ENCODE results near the gene ZNF629. TPM values are rescaled to one million over a fixed set of nuclear protein-coding genes. Genes with fewer than 3 reads are reported as not detected.
"Not testable (repeated sequence)": the region's sequence is repeated elsewhere in the genome, so short reads cannot be mapped to it uniquely, and the experiment has no call there.

Gene ZNF629
- total and polyA plus RNA-seq, 12 donors = 7.9 to 27.0 (median 21.9) TPM

- Histone ChIP-seq H3K27me3 (no peaks in the 10 kb centered on the region), H3K4me1 (replicated peaks in 1 of 2) (no peaks in the 10 kb centered on the region), H3K4me3 (no peak overlapping the region), H3K36me3 (replicated peaks in 1 of 2) (no peaks in the 10 kb centered on the region), H3K9me3 (replicated peaks in 1 of 3) (no peaks in the 10 kb centered on the region), H3K27ac (no peak overlapping the region)
- intact Hi-C loops (cut with DNase I) = no loop called here
- 78 to 79% (median 79%) methylated on average over 14 to 15 of the region's 15 CpGs for WGBS, 4 donors
- DNase-seq = no peak
- TF ChIP-seq, protein P1, sequence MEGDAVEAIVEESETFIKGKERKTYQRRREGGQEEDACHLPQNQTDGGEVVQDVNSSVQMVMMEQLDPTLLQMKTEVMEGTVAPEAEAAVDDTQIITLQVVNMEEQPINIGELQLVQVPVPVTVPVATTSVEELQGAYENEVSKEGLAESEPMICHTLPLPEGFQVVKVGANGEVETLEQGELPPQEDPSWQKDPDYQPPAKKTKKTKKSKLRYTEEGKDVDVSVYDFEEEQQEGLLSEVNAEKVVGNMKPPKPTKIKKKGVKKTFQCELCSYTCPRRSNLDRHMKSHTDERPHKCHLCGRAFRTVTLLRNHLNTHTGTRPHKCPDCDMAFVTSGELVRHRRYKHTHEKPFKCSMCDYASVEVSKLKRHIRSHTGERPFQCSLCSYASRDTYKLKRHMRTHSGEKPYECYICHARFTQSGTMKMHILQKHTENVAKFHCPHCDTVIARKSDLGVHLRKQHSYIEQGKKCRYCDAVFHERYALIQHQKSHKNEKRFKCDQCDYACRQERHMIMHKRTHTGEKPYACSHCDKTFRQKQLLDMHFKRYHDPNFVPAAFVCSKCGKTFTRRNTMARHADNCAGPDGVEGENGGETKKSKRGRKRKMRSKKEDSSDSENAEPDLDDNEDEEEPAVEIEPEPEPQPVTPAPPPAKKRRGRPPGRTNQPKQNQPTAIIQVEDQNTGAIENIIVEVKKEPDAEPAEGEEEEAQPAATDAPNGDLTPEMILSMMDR (IDR thresholded peaks at IDR 0.05) = no peak
- TF ChIP-seq POLR2A (IDR thresholded peaks at IDR 0.05) = no peak
Observed at GRCh38 chr16:30829130-30830071, 42.4 kb upstream of the ZNF629 start.

- Histone ChIP-seq H3K27me3 (no peaks in the 10 kb centered on the region), H3K9me3 (replicated peaks in 1 of 3) (no peaks in the 10 kb centered on the region), H3K27ac (no peak overlapping the region), H3K4me3 (no peak overlapping the region), H3K36me3 (replicated peaks in 1 of 2) (no peaks in the 10 kb centered on the region), H3K4me1 (replicated peaks in 1 of 2) (no peaks in the 10 kb centered on the region)
- no peak for DNase-seq
- intact Hi-C loops (cut with DNase I) = no loop called here
- WGBS, 4 donors = 83 to 94% (median 88%) methylated on average over 16 to 17 of the region's 17 CpGs
- TF ChIP-seq, protein P1 (IDR thresholded peaks at IDR 0.05) = no peak
- no peak for TF ChIP-seq POLR2A (IDR thresholded peaks at IDR 0.05)
Observed at GRCh38 chr16:30821891-30822290, 34.9 kb upstream of the ZNF629 start.

- 82 to 92% (median 86%) methylated on average over 7 to 9 of the region's 9 CpGs for WGBS, 4 donors
- H3K9me3 ChIP-seq (replicated peaks in 1 of 3); intact Hi-C loops (cut with DNase I): not testable (repeated sequence)
Observed at GRCh38 chr16:30821441-30821840, 34.4 kb upstream of the ZNF629 start.

DNA sequence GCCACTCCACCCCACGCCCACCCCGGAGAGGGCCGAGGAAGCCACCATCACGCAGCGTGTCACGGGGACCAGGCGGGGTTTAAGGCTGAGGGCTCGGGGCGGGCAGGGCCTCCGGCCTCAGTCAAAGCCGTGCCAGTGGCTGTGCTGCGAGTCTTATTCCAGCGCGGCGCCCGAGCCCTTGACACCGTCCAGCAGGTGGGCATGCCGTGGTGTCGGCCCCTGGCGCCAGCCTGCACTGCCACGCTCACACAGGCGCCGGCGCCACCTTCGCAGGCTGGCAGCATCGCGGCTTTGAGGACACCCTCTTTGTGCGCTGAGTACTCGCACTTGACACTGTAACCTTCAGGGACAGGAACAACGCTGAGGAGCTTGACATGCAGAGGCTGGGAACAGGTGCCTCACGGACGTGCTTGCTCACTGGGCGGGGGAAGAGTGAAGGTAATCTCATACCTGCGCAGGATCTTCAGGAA lies 34.0 kb upstream of the ZNF629 start:
- H3K4me1 ChIP-seq (replicated peaks in 1 of 2) = no peaks in the 10 kb centered on the region
- intact Hi-C loops (cut with DNase I) = no loop called here
- no peak for TF ChIP-seq POLR2A (IDR thresholded peaks at IDR 0.05)
- TF ChIP-seq, protein P1 (IDR thresholded peaks at IDR 0.05) = no peak
- H3K9me3 ChIP-seq (replicated peaks in 1 of 3) = no peaks in the 10 kb centered on the region
- WGBS, 4 donors = 66 to 90% (median 82%) methylated on average over 8 to 34 of the region's 34 CpGs
- H3K36me3 ChIP-seq (replicated peaks in 1 of 2) = no peaks in the 10 kb centered on the region
- no peaks in the 10 kb centered on the region for H3K27me3 ChIP-seq
- H3K27ac ChIP-seq = no peak overlapping the region
- no peak overlapping the region for H3K4me3 ChIP-seq
- DNase-seq = no peak

More at GRCh38 chr16:30821441-30821840, 34.4 kb upstream of the ZNF629 start:
- not testable (repeated sequence) for H3K4me1 ChIP-seq (replicated peaks in 1 of 2); DNase-seq; H3K27me3 ChIP-seq; H3K4me3 ChIP-seq; H3K36me3 ChIP-seq (replicated peaks in 1 of 2); H3K27ac ChIP-seq

All from adrenal gland (tissue), 12 donors.